GM19193 (cell line): ENCODE measurements around the gene ZNF839.

Source experiments
- POLR2A ChIP-seq: IDR thresholded peaks from 4 replicates; pipeline ENCODE4 v1.6.1; 2011; ENCODE audit not compliant: insufficient read depth, insufficient read length; ENCODE audit errors: extremely low read depth

ZNF839 gene

DNA sequence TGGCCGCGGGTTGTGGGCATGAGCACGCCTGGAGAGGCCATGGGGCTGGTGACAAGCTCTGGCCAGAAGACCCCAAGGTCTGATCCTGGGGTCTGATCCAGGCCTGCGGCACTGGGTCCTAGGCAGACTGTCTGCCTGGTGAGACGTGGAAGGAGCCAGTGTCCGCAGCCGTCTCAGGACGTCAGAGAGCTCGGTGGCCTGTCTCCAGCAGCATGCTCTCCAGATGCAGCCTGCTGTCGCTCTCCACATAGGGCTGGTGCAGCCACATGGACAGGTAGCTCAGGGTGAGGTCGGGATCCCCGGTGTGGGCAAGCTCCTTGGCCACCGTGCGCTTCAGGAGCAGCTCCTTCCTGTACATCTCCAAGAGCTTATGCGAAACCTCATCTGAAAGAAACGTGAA lies 28.8 kb downstream of the ZNF839 start:
- TF ChIP-seq POLR2A: no peak

DNA sequence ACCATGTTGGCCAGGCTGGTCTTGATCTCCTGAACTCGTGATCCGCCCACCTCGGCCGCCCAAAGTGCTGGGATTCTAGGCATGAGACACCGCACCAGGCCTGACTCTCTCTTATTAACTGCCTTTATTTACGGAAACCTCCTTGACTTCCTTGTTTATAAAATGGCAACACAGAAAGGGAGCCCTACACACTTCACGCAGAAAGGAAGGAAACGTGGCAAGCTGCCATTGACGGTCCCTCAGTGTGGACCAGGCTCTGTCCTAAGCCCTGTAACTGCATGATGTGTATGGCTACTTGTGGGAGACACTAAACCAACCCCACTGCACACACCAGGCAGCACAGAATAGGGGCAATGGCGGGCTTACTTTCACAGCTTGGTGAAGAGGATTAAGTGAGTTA lies 31.5 kb downstream of the ZNF839 start:
- no peak for TF ChIP-seq POLR2A

DNA sequence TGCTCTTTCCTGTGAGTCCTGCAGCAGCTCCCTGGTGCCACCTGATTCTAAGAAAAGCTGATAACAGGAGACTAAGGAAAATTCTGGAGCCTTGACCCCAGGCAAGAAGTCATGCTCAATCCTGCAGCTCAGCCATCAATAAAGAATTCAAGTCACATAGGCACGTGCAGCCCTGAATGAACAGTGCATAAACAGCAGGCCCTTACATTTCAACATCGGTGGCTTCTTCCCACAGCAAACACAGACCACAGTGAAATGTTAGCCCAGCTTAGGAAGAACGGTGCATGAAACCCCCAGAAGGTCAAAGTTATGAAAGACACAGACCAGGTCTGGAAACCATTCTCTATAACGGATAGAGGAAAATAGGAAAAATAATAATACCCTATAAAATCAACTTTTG lies 32.7 kb downstream of the ZNF839 start:
- no peak for TF ChIP-seq POLR2A

DNA sequence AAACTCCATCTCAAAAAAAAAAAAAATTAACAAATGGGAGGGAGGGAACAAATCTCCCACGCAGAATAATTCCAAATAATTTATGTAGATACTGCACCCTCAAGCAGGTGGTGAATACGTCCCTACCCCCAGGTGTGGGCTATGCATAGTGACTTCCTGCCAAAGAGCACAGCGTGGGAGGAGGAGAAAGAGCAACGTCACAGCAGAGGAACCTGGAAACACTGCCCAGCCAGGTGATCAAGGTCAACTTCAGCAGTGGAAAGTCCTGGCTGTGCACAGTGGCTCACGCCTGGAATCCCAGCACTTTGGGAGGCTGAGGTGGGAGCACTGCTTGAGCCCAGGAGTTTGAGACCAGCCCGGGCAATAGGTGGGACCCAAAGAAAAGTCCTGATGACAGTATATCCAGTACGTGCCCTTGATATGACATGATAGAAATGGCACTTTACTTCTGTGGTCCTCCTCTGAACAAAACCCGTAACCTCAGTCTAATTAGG lies 33.6 kb downstream of the ZNF839 start:
- no peak for TF ChIP-seq POLR2A

DNA sequence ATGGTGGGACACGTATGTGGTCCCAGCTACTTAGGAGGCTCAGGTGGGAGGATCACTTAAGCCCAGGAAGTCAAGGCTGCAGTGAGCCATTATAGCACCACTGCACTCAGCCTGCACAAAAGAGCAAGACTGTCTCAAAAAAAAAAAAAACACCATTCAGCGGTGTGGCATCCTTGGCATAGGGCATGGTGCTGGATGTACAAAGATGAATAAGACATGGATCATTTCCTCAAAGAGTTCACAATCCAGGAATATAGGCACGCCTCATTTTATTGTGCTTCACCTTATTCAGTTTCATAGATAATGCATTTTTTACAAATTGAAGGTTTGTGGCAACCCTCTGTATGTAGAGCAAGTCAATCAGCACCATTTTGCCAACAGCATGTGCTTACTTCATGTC lies 36.7 kb downstream of the ZNF839 start:
- TF ChIP-seq POLR2A: no peak

DNA sequence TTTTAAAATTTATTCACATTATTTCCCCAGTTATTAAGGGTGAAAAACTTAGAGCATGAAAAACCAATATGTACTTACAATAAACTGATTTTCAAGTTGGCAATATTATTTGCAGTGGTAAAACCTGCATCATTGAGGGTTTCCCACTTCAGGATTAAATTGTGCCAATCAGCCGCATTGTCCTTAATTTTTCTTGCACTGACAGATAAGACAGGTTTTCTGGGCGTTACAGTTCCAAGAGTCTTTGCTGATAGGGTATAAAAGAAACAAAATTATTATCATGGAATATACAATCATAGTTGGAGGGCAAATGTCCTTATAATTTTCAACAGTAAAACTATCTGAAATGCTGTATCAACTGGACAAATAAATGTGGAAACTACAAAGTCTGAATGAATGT lies 39.8 kb downstream of the ZNF839 start:
- no peak for TF ChIP-seq POLR2A

DNA sequence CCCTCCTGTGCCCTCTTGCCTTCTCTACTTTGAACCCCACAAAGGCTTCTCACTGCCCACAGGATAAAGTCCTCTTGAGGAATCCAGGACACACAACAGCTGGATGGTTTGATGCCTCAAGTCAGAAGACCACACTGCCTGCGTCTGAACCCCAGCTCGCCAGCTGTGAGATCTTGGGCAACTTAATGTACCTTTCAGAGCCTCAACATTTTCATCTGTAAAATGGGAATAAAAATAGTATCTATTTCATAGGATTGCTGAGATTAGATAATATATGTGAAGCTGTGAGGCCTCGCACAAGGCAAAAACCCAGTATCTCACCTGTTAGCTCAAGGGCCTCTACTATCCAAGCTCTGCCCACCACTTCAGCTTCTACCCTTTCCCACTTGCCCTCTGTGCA lies 40.8 kb downstream of the ZNF839 start:
- TF ChIP-seq POLR2A: no peak

DNA sequence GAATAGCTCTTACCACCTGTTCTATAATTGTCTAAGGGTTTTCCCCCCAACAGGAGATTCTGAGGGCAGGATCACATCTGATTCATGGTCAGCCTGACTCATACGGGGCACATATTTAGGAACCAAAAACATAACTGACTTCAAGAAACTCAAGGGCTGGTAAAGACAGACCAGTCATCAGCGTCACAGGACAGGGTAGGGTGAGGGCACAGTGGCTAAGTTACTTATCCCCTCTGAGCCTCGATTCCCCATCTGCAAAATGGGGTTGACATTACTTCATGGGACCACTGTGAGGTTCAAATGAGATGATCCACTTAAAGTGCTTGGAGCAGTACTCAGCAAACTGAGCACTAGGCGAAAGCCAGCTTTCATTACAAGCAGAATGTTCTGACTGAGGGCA lies 42.5 kb downstream of the ZNF839 start:
- no peak for TF ChIP-seq POLR2A

DNA sequence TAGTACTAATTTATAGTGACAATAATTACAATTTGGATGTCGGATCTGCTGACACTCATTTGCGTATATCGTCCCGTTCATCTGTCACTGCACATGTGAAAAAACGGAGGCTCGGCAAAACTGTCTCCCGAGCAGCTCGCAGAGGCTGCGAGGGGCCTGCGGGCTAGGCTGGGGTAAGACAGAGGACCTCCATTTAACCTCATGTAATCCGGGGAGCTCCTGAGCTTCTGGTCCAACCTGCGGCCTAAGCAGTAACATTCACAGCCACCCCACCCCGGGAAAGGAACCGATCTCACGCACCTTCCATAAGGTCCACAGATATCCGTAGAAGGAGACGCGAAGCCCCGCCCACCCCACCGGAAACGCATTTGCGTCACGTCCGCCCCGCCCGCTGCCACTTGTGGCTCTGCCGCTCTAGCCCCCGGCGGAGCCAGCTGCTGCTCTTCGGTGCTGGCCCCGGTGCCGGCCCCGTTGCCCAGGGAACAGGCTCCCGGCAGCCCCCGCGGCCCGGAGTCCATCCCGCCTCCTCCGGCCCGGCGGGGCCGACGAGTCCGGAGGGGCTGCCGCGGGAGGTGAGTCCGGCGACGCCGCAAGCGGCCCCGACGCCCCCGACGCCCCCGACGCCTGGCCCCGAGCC lies 43.1 kb downstream of the ZNF839 start, which contains the start of the genes CINP and TECPR2:
TSS of gene CINP (minus strand) at position 346 of the 637 bp plus-strand sequence. CDS start at position 307, 39 bp downstream.
TSS of gene TECPR2 (plus strand) at position 397 of the 637 bp plus-strand sequence. CDS start 13,781 bp downstream, outside the sequence.
- TF ChIP-seq POLR2A: peak; percentile 91

DNA sequence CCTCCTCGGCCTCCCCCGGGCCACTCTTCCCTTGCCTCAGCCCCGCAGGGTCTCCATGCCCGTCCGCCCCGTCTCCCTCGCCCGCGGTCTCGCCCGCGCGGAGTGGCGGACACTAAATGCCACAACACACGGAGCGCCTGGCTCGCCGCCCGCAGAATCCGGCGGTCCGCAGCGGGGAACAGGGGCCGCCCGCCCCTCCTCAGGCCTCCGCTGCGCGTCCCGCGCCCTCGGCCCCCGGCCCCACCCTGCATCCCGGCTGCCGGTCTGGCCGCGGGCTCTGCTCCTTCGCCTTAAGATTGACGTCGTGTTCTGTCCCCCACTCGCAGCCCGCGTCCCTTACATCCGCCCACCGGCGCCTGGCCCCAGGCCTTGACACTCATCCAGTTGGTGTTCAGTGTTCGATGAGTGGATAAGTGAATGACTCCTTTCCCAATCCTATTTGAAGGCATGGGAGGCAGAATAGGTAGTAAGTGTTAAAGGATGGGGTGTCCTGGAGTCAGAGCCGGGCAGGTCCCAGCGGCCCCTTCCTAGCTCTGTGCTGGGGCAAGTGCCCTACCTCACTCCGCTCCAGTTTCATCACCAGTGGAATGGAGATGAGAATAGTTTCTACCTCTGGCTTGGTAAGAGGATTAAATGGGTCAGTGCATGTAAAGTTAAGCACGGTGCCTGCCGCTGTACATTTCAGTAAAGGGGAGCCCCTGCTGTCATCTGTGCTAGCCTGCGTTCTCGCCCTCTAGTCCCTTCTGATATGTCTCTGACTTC lies 43.8 kb downstream of the ZNF839 start:
- TF ChIP-seq POLR2A: no peak

DNA sequence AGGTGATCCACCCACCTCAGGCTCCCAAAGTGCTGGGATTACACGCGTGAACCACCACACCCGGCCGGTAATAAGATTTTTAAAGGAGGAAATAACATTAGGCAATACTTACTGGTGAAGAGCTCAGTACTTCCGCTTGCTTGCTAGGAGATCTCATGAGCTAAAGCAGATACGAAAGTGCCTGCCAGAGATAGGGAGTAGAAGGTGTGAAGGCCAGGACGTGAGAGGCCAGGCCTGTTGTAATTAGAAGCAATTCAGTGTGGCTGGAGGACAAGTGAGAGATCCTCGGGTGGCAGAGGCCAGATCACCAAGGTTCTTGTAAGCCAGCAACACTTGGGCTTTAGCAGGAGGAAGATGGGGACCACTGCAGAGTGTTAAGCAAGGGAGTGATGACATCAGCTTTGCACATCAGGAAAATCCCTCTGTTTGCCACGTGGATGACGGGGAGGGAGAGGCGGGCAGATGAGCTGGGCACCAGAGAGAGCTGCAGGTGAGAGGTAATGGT lies 50.8 kb downstream of the ZNF839 start:
- TF ChIP-seq POLR2A: no peak

DNA sequence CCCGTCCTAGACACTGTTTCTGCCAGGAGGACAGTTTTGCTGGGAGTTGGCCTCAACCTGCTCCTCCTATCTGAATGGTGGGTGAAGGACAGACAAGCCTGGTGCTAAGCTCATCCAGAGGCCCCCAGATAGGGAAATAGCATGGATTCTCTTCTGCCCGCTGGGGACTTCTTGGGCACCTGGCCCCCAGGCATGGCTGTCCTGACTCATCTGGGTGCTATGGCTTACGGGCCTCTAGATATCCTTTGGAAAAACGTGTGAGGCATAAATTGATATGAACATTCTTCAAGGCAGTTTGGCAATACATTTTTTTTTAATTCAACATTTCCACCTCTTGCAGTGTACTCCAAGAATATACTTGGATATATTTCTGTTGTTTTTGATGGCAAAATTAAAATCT lies 51.8 kb downstream of the ZNF839 start:
- TF ChIP-seq POLR2A: no peak

DNA sequence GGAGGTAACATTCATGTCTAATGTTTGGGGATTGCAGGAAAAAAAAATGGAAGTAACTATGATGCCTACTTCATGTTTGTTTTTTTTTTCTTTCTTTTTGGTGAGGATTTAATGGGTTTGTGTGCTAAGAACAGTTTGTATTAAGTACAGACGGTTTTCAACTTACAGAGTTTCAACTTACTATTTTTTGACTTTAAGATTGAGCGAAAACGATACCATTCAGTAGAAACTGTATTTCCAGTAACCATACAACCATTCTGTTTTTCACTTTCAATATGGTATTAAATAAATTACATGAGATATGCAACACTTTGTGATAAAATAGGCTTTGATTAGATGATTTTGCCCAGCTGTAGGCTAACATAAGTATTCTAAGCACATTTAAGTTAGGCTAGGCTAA lies 53.6 kb downstream of the ZNF839 start:
- no peak for TF ChIP-seq POLR2A

DNA sequence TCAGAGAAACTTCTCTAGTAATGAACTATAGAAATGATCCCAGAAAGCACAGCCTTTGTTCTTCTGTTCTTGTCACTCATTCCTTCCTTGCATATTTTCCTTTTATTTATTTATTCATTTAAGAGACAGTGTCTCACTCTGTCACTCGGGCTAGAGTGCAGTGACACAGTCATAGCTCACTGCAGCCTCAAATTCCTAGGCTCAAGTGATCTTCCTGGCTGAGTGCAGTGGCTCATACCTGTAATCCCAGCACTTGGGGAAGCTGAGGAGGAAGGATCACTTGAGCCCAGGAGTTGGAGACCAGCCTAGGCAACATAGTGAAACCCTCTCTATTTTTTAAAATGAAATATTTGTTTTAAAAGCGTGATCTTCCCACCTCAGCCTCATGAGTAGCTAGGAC lies 54.7 kb downstream of the ZNF839 start:
- no peak for TF ChIP-seq POLR2A

DNA sequence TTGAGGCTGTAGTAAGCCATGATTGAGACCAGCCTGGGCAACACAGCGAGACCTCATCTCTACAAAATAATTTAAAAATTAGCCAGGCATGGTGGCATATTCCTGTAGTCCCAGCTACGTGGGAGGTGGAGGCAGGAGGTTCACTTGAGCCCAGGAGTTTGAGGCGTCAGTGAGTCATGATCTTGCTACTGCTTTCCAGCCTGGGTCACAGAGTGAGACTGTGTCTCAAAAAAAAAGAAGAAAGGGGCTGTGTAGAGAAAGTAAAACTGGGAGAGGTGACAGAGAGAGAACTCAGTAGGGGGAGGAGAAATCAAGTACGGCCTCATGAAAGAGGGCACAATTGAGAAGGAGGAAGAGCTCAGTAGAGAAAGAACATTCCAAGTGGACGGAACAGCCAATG lies 55.6 kb downstream of the ZNF839 start:
- no peak for TF ChIP-seq POLR2A

DNA sequence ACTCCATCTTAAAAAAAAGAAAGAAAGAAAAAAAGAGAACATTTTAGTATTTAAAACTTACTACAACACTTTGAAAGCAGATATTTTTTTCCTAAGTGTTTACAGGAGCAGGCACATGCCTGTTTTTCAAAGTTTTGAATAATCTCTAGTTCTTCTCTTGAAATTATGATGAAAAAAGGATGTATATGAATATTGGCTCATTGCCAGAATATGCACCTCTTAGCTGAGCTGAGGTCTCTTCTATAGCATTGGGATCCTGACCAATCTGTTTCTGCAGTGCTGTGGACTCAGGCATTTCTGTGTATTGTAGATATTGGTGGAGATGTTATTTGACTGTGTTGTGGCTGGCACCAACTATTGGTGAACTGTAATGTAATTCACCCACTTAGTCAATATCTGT lies 58.1 kb downstream of the ZNF839 start:
- no peak for TF ChIP-seq POLR2A
